Esophagus squamous epithelium (tissue), 4 donors: ENCODE results near the gene FAM210B.

Experiments
- POLR2A ChIP-seq, 4 donors: fragments of 450-650 bp; IDR thresholded peaks; one replicate each; pipeline ENCODE4 v1.6.1; 2017; ENCODE audit warnings: antibody characterized with exemption in 4 of 4, mild to moderate bottlenecking in 4 of 4, moderate library complexity in 3 of 4
- TF ChIP-seq, protein P1 (sequence below), 6 experiments: fragments of 450-650 bp in 4 of 6; fragments of 200-600 bp in 2 of 6; sonication (generic) in 2 of 6; IDR thresholded peaks; one replicate each; pipeline ENCODE4 v1.5.1; 2016 to 2019; ENCODE audit warnings: antibody characterized with exemption in 6 of 6, mild to moderate bottlenecking in 4 of 6, moderate library complexity in 4 of 6

DNA sequence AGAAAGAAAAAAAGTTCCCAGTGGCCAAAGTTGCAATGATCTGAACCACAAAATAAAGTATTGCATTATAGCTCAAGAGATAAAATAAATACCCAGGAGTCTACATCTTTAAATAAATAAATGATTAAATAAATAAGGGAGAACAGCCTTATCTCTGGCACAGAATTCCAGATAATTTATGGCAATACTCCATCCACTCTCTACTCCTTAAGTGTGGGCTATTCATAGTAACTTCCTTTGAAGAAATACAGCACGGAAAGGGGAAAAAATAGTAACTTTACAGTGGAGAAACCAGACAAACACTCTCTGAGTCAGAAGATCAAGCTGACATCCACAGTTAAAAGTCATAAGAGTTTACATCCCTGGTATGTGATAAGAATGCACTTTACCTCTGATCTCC is 21.6 kb downstream of the FAM210B start:
- TF ChIP-seq, protein P1, sequence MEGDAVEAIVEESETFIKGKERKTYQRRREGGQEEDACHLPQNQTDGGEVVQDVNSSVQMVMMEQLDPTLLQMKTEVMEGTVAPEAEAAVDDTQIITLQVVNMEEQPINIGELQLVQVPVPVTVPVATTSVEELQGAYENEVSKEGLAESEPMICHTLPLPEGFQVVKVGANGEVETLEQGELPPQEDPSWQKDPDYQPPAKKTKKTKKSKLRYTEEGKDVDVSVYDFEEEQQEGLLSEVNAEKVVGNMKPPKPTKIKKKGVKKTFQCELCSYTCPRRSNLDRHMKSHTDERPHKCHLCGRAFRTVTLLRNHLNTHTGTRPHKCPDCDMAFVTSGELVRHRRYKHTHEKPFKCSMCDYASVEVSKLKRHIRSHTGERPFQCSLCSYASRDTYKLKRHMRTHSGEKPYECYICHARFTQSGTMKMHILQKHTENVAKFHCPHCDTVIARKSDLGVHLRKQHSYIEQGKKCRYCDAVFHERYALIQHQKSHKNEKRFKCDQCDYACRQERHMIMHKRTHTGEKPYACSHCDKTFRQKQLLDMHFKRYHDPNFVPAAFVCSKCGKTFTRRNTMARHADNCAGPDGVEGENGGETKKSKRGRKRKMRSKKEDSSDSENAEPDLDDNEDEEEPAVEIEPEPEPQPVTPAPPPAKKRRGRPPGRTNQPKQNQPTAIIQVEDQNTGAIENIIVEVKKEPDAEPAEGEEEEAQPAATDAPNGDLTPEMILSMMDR (IDR thresholded peaks at IDR 0.05): no peak
- no peak for TF ChIP-seq POLR2A (IDR thresholded peaks at IDR 0.05)
